ENCODE measurements around the gene ATF7IP2.

DNA sequence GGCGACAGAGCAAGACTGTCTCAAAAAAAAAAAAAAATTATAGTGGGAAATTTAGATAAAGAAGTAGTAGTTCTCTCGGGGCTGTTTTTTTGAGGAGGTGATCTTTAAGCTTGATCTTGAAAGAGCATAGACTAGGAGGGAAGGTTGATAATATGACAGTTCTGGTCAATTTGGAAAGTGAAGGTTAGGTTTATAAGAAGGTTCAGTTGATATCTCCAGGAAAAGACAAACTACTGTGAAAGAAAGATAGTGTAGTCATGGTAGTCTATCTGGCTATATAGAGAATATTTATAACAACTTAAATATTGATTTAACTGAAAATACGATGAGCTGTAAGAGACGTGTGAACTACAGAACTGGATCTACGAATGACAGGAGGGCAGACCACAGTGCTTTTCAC, 3.1 kb downstream of the ATF7IP2 start:
- TF ChIP-seq FOXA1 (IDR thresholded peaks at IDR 0.05), result no peak
- no peak for TF ChIP-seq BHLHE40 (IDR thresholded peaks at IDR 0.05; ENCODE audit: borderline replicate concordance)
- TF ChIP-seq FOXK2 (IDR thresholded peaks at IDR 0.05), result no peak
- no peak for TF ChIP-seq FOXM1 (IDR thresholded peaks at IDR 0.05; ENCODE audit: borderline replicate concordance)
- TF ChIP-seq SP1 (IDR thresholded peaks at IDR 0.05), result no peak

Data from HEK293T (cell line).